CD4-positive, alpha-beta T cell (primary cell): ENCODE measurements around the gene PDLIM4. TPM values are rescaled to one million over a fixed set of nuclear protein-coding genes. Genes with fewer than 3 reads are reported as not detected.

Experiments used
- ATAC-seq: fragments of 200-7000 bp; cut with Tn5 transposase; one replicate; pipeline ENCODE4 v1.10.0; 2022; ENCODE audit warnings: mild to moderate bottlenecking; ENCODE audit not compliant: poor library complexity
- CTCF ChIA-PET: fragments of 350-600 bp; sonication (Branson Sonifier 250); formaldehyde crosslinking; loops from one replicate; lab custom pipeline; 2021; ENCODE audit warnings: antibody characterized with exemption, inconsistent platforms; lab: Charles Lee
- POLR2A ChIA-PET: fragments of 350-600 bp; sonication (Branson Sonifier 250); formaldehyde crosslinking; loops from one replicate; lab custom pipeline; 2021; ENCODE audit warnings: antibody characterized with exemption, inconsistent platforms; lab: Charles Lee
- DNase-seq, 14 experiments: peaks; one replicate each; pipeline ENCODE4 v3.0.0-alpha.2; 2013 to 2020; ENCODE audit warnings: mixed read lengths in 2 of 14
- H3K27ac ChIP-seq, 2 donors: one replicate each; pipeline versions ENCODE4 v1.5.1 to v1.7.0; 2013; ENCODE audit warnings: low read length in 2 of 2, low read depth in 1 of 2, mild to moderate bottlenecking in 1 of 2
- H3K27me3 ChIP-seq, 2 experiments: 1 replicate in 1 of 2; 2 replicates in 1 of 2; pipeline versions ENCODE4 v1.6.1 to v1.7.0; 2013; ENCODE audit warnings: low read length in 2 of 2, control low read depth in 1 of 2, mild to moderate bottlenecking in 1 of 2, moderate library complexity in 1 of 2; ENCODE audit not compliant: insufficient read depth in 2 of 2, control insufficient read depth in 1 of 2
- H3K36me3 ChIP-seq: one replicate; pipeline ENCODE4 v1.6.1; 2013; ENCODE audit warnings: low read length, control low read depth; ENCODE audit not compliant: insufficient read depth
- H3K4me1 ChIP-seq: one replicate; pipeline ENCODE4 v1.6.1; 2013; ENCODE audit warnings: low read length, control low read depth; ENCODE audit not compliant: insufficient read depth
- H3K4me3 ChIP-seq: one replicate; pipeline ENCODE4 v1.5.1; 2013; ENCODE audit warnings: mild to moderate bottlenecking, low read length, moderate library complexity
- H3K9me3 ChIP-seq, 2 experiments: 1 replicate in 1 of 2; 2 replicates in 1 of 2; pipeline versions ENCODE4 v1.6.1 to v1.7.0; 2013; ENCODE audit warnings: low read length in 2 of 2, mild to moderate bottlenecking in 2 of 2, control low read depth in 1 of 2, moderate library complexity in 1 of 2; ENCODE audit not compliant: control insufficient read depth in 1 of 2, insufficient read depth in 1 of 2
- H3K27ac Mint-ChIP-seq: one replicate; pipeline ENCODE4 v1.8.0; 2020; ENCODE audit warnings: mixed read lengths
- H3K27me3 Mint-ChIP-seq: one replicate; pipeline ENCODE4 v1.8.0; 2021; ENCODE audit warnings: mixed read lengths
- H3K36me3 Mint-ChIP-seq: one replicate; pipeline ENCODE4 v1.8.0; 2021; ENCODE audit warnings: low read depth, mixed read lengths
- H3K4me1 Mint-ChIP-seq: one replicate; pipeline ENCODE4 v1.8.0; 2021; ENCODE audit warnings: low read depth, mixed read lengths
- H3K4me3 Mint-ChIP-seq: one replicate; pipeline ENCODE4 v1.8.0; 2020; ENCODE audit warnings: mild to moderate bottlenecking, mixed read lengths
- H3K9me3 Mint-ChIP-seq: one replicate; pipeline ENCODE4 v1.8.0; 2020; ENCODE audit warnings: mixed read lengths
- intact Hi-C, 2 experiments: fragments of 100-400 bp; cut with DNase I in 1 of 2; cut with micrococcal nuclease in 1 of 2; formaldehyde crosslinking; loops; one replicate each; pipeline versions ENCODE4 v1.15.1 to v1.9.0; 2023 to 2025; cut with DNase I, micrococcal nuclease
- total RNA-seq, 174 experiments: library from RNA in 2 of 174; stranded (reverse) in 2 of 174; gene quantifications; one replicate each; pipeline ENCODE4 v1.2.3 and lab custom pipeline; 2021 to 2026
- TF ChIP-seq, protein P1 (sequence below): fragments of 200-600 bp; IDR thresholded peaks from one replicate; pipeline ENCODE4 v1.8.0; 2022; ENCODE audit warnings: antibody characterized with exemption, mild to moderate bottlenecking

PDLIM4 gene
- total RNA-seq, 2 experiments from 2014 or later: not detected

DNA sequence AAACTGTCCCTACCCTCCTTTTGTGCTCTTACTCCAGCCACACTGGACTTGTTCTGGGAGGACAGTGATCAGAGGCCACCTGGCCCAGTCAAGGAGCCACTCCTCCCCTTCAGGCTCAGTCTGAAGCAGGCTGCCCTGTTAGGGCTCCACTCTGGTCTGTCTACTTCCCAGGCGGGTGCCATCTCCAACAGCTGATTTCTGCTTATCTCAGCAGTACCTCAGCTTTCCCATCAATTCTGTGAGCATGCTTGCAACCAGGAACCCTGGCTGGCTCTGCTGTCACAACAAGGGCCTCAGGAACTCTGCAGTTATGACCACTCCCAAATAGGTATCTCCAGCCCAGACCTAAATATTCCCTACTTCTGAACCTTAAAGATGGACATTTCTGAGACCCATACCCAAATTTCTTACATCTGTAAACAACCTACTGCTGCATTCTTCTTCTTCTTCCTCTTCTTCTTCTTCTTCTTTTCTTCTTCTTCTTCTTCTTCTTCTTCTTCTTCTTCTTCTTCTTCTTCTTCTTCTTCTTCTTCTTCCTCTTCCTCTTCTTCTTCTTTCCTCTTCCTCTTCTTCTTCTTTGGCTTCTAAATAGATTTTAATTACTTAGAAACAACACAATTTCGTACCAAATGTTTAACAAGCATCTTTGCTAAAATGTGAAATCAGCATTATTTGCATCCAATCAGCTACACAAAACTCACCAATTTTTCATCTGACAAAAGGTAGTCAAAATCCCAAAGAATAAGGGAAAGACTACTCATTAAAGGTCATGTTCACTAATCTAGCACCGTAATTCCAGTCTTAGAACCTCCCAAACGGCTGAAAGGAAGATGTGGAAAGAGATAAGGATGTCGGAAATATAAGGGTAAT lies 23.1 kb downstream of the PDLIM4 start:
- H3K36me3 ChIP-seq: no peaks in the 10 kb centered on the region
- no peaks in the 10 kb centered on the region for H3K36me3 Mint-ChIP-seq
- no peaks in the 10 kb centered on the region for H3K4me1 Mint-ChIP-seq
- TF ChIP-seq, protein P1, sequence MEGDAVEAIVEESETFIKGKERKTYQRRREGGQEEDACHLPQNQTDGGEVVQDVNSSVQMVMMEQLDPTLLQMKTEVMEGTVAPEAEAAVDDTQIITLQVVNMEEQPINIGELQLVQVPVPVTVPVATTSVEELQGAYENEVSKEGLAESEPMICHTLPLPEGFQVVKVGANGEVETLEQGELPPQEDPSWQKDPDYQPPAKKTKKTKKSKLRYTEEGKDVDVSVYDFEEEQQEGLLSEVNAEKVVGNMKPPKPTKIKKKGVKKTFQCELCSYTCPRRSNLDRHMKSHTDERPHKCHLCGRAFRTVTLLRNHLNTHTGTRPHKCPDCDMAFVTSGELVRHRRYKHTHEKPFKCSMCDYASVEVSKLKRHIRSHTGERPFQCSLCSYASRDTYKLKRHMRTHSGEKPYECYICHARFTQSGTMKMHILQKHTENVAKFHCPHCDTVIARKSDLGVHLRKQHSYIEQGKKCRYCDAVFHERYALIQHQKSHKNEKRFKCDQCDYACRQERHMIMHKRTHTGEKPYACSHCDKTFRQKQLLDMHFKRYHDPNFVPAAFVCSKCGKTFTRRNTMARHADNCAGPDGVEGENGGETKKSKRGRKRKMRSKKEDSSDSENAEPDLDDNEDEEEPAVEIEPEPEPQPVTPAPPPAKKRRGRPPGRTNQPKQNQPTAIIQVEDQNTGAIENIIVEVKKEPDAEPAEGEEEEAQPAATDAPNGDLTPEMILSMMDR: no peak
- H3K27ac ChIP-seq: no peak overlapping the region
- no peaks in the 10 kb centered on the region for H3K4me1 ChIP-seq
- intact Hi-C loops: no loop called here
- H3K4me3 ChIP-seq: no peak overlapping the region
- DNase-seq (no peak), ATAC-seq (no peak)
- no peaks in the 10 kb centered on the region for H3K27me3 ChIP-seq
- no peak overlapping the region for H3K4me3 Mint-ChIP-seq
- H3K27me3 Mint-ChIP-seq: no peaks in the 10 kb centered on the region
- H3K9me3 ChIP-seq: no peaks in the 10 kb centered on the region
- POLR2A ChIA-PET: no interaction called here
- H3K9me3 Mint-ChIP-seq: no peaks in the 10 kb centered on the region
- CTCF ChIA-PET: no interaction called here
- H3K27ac Mint-ChIP-seq: no peak overlapping the region

DNA sequence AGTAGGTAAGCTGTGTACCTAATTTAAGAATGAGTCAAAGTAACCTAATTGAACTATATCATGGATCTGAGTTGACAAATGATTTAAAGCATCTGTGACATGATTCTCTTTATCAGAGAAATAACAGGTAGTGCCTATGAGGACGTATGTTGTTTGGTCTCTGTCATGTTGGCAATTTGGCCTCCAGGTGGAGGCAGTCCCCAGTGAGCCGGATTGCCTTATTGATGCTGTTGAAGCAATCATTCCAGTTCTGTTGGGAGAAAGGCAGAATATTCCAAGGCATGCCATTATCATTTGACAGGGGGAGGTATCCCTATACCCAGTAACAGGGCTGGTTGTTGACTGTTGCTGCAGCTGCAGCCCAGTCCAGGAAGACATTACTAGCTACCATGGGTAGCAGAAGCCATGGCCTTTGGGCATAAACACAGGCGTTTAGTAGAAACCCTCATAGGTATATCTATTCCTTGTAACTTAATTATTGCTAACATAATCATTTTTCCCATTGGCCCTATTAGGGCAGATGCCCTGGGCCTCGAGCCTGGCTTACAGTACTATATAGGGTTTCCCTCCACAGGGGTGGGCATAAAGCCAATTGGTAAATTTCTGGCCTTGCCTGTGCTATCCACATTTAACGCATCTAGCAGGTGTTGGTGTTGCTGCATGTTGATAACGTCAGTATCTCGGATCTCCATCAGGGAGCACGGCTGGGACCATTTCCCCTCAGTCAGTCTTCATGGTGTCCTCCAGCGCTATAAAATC lies 24.5 kb downstream of the PDLIM4 start:
- ChIA-PET POLR2A (no interaction called here), CTCF (no interaction called here)
- Mint-ChIP-seq H3K9me3 (no peaks in the 10 kb centered on the region), H3K4me1 (no peaks in the 10 kb centered on the region), H3K27ac (no peak overlapping the region), H3K27me3 (no peaks in the 10 kb centered on the region), H3K4me3 (no peak overlapping the region), H3K36me3 (no peaks in the 10 kb centered on the region)
- Histone ChIP-seq H3K9me3 (no peaks in the 10 kb centered on the region), H3K4me1 (no peaks in the 10 kb centered on the region), H3K27me3 (no peaks in the 10 kb centered on the region), H3K27ac (no peak overlapping the region), H3K4me3 (no peak overlapping the region), H3K36me3 (no peaks in the 10 kb centered on the region)
- no peak for DNase-seq
- ATAC-seq: no peak
- TF ChIP-seq, protein P1: no peak
- intact Hi-C loops: no loop called here

DNA sequence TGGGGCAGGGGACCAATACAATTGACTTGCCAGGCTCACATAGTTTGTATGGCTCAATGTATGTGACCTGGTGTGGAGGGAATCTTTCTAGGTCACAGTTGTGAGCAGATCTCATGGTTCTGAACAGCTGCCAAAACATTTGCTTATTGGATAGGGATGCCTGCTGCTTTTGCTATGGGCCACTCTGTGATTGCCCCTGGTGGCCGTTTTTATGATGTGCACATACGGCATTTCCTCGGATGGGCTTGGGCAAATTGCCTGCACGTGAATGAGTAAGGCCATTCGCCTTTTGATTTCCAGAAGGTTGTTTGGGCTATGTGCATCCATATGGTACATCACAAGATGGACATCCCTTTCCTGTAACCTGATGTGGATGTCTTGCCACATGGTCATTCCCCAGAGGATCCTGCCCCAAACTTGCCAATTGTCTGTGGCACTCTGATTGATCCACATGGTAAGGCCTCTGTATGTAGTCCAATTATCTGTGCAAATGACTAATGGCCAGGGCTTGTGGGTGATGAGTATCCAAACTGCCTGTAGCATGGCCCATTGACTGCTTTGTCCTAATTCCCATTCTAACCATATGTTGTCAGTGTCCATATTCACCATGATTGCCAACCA lies 26.0 kb downstream of the PDLIM4 start:
- no peak overlapping the region for H3K4me3 ChIP-seq
- Mint-ChIP-seq H3K4me1 (no peaks in the 10 kb centered on the region), H3K4me3 (no peak overlapping the region), H3K36me3 (no peaks in the 10 kb centered on the region), H3K27me3 (peaks cover 6% of the 10 kb centered on the region), H3K27ac (no peak overlapping the region), H3K9me3 (no peaks in the 10 kb centered on the region)
- ChIA-PET POLR2A (no interaction called here), CTCF (no interaction called here)
- no peaks in the 10 kb centered on the region for H3K4me1 ChIP-seq
- intact Hi-C loops: no loop called here
- H3K9me3 ChIP-seq: no peaks in the 10 kb centered on the region
- H3K27me3 ChIP-seq: no peaks in the 10 kb centered on the region
- DNase-seq (no peak), ATAC-seq (no peak)
- no peaks in the 10 kb centered on the region for H3K36me3 ChIP-seq
- no peak overlapping the region for H3K27ac ChIP-seq
- TF ChIP-seq, protein P1: no peak
